H9 (cell line): ENCODE measurements around the gene SHANK1. TPM values are rescaled to one million over a fixed set of nuclear protein-coding genes. Genes with fewer than 3 reads are reported as not detected.

Experiments used
- DNase-seq: peaks from one replicate; pipeline ENCODE4 v3.0.0-alpha.2; 2017
- H2AFZ ChIP-seq: one replicate; pipeline ENCODE4 v1.6.1; 2013; ENCODE audit warnings: mild to moderate bottlenecking, low read length, control low read depth, moderate library complexity
- H2AK5ac ChIP-seq: 2 replicates; pipeline ENCODE4 v1.6.1; 2013; ENCODE audit warnings: low read length, control low read depth, mixed read lengths; ENCODE audit not compliant: insufficient read length
- H2BK120ac ChIP-seq: one replicate; pipeline ENCODE4 v1.6.1; 2013; ENCODE audit warnings: low read depth, mild to moderate bottlenecking, low read length, control low read depth, inconsistent platforms; ENCODE audit not compliant: poor library complexity, severe bottlenecking
- H2BK12ac ChIP-seq: 2 replicates; pipeline ENCODE4 v1.6.1; 2013; ENCODE audit warnings: low read length, control low read depth, mixed read lengths, low read depth; ENCODE audit not compliant: insufficient read length
- H2BK15ac ChIP-seq: 2 replicates; pipeline ENCODE4 v1.6.1; 2013; ENCODE audit warnings: low read depth, low read length, control low read depth
- H2BK20ac ChIP-seq: one replicate; pipeline ENCODE4 v1.6.1; 2013; ENCODE audit warnings: low read depth, mild to moderate bottlenecking, low read length, control low read depth, inconsistent platforms; ENCODE audit not compliant: poor library complexity, severe bottlenecking
- H2BK5ac ChIP-seq: 2 replicates; pipeline ENCODE4 v1.6.1; 2013; ENCODE audit warnings: low read length, control low read depth, mixed read lengths; ENCODE audit not compliant: insufficient read length
- H3K14ac ChIP-seq: 2 replicates; pipeline ENCODE4 v1.6.1; 2013; ENCODE audit warnings: low read length, control low read depth; ENCODE audit not compliant: insufficient read depth
- H3K18ac ChIP-seq: 2 replicates; pipeline ENCODE4 v1.6.1; 2013; ENCODE audit warnings: low read depth, mild to moderate bottlenecking, mixed read lengths, low read length, control low read depth; ENCODE audit not compliant: insufficient read length
- H3K23ac ChIP-seq: 2 replicates; pipeline ENCODE4 v1.6.1; 2013; ENCODE audit warnings: low read length, control low read depth, mixed read lengths, low read depth; ENCODE audit not compliant: insufficient read length
- H3K23me2 ChIP-seq: 2 replicates; pipeline ENCODE4 v1.6.1; 2013; ENCODE audit warnings: low read depth, mild to moderate bottlenecking, mixed read lengths, low read length, control low read depth; ENCODE audit not compliant: insufficient read length, poor library complexity, severe bottlenecking
- H3K27ac ChIP-seq: 2 replicates; pipeline ENCODE4 v1.5.1; 2013; ENCODE audit warnings: low read length, control low read depth, mixed read lengths, low read depth; ENCODE audit not compliant: insufficient read length
- H3K27me3 ChIP-seq: 2 replicates; pipeline ENCODE4 v1.6.1; 2013; ENCODE audit warnings: low read length, control low read depth, inconsistent platforms; ENCODE audit not compliant: insufficient read depth
- H3K4ac ChIP-seq: 2 replicates; pipeline ENCODE4 v1.6.1; 2013; ENCODE audit warnings: low read depth, mild to moderate bottlenecking, control low read depth, inconsistent platforms, low read length, moderate library complexity
- H3K4me1 ChIP-seq: 2 replicates; pipeline ENCODE4 v1.6.1; 2013; ENCODE audit warnings: low read length, control low read depth, inconsistent platforms; ENCODE audit not compliant: insufficient read depth
- H3K4me2 ChIP-seq: 2 replicates; pipeline ENCODE4 v1.6.1; 2013; ENCODE audit warnings: low read length, control low read depth, mixed read lengths; ENCODE audit not compliant: insufficient read length, insufficient read depth
- H3K56ac ChIP-seq: 2 replicates; pipeline ENCODE4 v1.6.1; 2013; ENCODE audit warnings: low read depth, mild to moderate bottlenecking, mixed read lengths, low read length, control low read depth; ENCODE audit not compliant: insufficient read length
- H3K79me1 ChIP-seq: 2 replicates; pipeline ENCODE4 v1.6.1; 2013; ENCODE audit warnings: low read depth, mild to moderate bottlenecking, moderate library complexity, low read length, control low read depth, inconsistent platforms; ENCODE audit not compliant: insufficient read depth, poor library complexity, severe bottlenecking
- H3K79me2 ChIP-seq: 2 replicates; pipeline ENCODE4 v1.6.1; 2013; ENCODE audit warnings: low read length, control low read depth, inconsistent platforms; ENCODE audit not compliant: insufficient read depth
- H3K9ac ChIP-seq: 2 replicates; pipeline ENCODE4 v1.6.1; 2013; ENCODE audit warnings: low read length, control low read depth, mixed read lengths; ENCODE audit not compliant: insufficient read length; ENCODE audit errors: extremely low read depth
- H3K9me3 ChIP-seq: one replicate; pipeline ENCODE4 v1.6.1; 2013; ENCODE audit warnings: low read depth, low read length, inconsistent platforms; ENCODE audit not compliant: control insufficient read depth
- H3T11ph ChIP-seq: one replicate; pipeline ENCODE4 v1.6.1; 2013; ENCODE audit warnings: mild to moderate bottlenecking, low read length, control low read depth, inconsistent platforms
- H4K20me1 ChIP-seq: one replicate; pipeline ENCODE4 v1.6.1; 2013; ENCODE audit not compliant: control insufficient read depth, insufficient read length, insufficient read depth
- H4K5ac ChIP-seq: 2 replicates; pipeline ENCODE4 v1.6.1; 2013; ENCODE audit warnings: low read depth, mild to moderate bottlenecking, mixed read lengths, low read length, control low read depth; ENCODE audit not compliant: insufficient read length
- H4K8ac ChIP-seq: replicated peaks from 2 replicates; pipeline ENCODE4 v1.6.1; 2013; ENCODE audit warnings: low read length, control low read depth, mixed read lengths, low read depth; ENCODE audit not compliant: insufficient read length
- H4K91ac ChIP-seq: 2 replicates; pipeline ENCODE4 v1.6.1; 2013; ENCODE audit warnings: low read depth, mild to moderate bottlenecking, moderate library complexity, mixed read lengths, low read length, control low read depth; ENCODE audit not compliant: insufficient read length
- H3K27ac Mint-ChIP-seq, 3 experiments: 2 replicates in 2 of 3; 3 replicates in 1 of 3; pipeline ENCODE4 v1.8.0; 2020 to 2021; ENCODE audit warnings: mixed read lengths in 3 of 3, mild to moderate bottlenecking in 1 of 3, moderate library complexity in 1 of 3
- H3K27me3 Mint-ChIP-seq: 2 replicates; pipeline ENCODE4 v1.8.0; 2021; ENCODE audit warnings: low read depth, mild to moderate bottlenecking, moderate library complexity, mixed read lengths
- H3K36me3 Mint-ChIP-seq, 3 experiments: 2 replicates in 2 of 3; 3 replicates in 1 of 3; pipeline ENCODE4 v1.8.0; 2020 to 2021; ENCODE audit warnings: low read depth in 3 of 3, mixed read lengths in 3 of 3; ENCODE audit not compliant: insufficient read depth in 1 of 3
- H3K4me1 Mint-ChIP-seq, 2 experiments: 2 replicates each; pipeline ENCODE4 v1.8.0; 2020; ENCODE audit warnings: mixed read lengths in 2 of 2
- H3K4me3 Mint-ChIP-seq, 2 experiments: 2 replicates in 1 of 2; 3 replicates in 1 of 2; pipeline ENCODE4 v1.8.0; 2020 to 2021; ENCODE audit warnings: mild to moderate bottlenecking in 2 of 2, mixed read lengths in 2 of 2, moderate library complexity in 1 of 2
- H3K9me3 Mint-ChIP-seq, 2 experiments: 2 replicates in 1 of 2; 3 replicates in 1 of 2; pipeline ENCODE4 v1.8.0; 2020; ENCODE audit warnings: mild to moderate bottlenecking in 2 of 2, mixed read lengths in 2 of 2, moderate library complexity in 1 of 2
- CTCF ChIP-seq: fragments of 200-600 bp; sonication (generic); conservative IDR thresholded peaks from 3 replicates; pipeline ENCODE4 v1.8.0; 2021; ENCODE audit warnings: antibody characterized with exemption, mild to moderate bottlenecking
- WGBS: extraction: QIAGEN DNeasy Blood & Tissue Kit; methylation state at CpG from one replicate; pipeline ENCODE4 v1.1.7; 2013; ENCODE audit warnings: missing lambda C conversion rate, low lambda C conversion rate, mixed read lengths; ENCODE audit not compliant: insufficient read length; ENCODE audit errors: extremely low coverage; 5-methylcytosine and 5-hydroxymethylcytosine counted together
- total RNA-seq: library from RNA; stranded (reverse); gene quantifications from 2 replicates; pipeline ENCODE4 v1.2.1, GENCODE V29; 2021

Gene SHANK1
- total RNA-seq, 1 experiment from 2014 or later = 1.7 TPM

GRCh38 chr19:50725911-50726230, 6.3 kb upstream of the SHANK1 start:
- Histone ChIP-seq H3K9me3 (no peaks in the 10 kb centered on the region), H2BK20ac (no peak overlapping the region), H3K18ac (no peak overlapping the region), H2AFZ (no peak overlapping the region), H3T11ph (no peak overlapping the region), H4K5ac (no peak overlapping the region), H3K23ac (no peak overlapping the region), H4K91ac (no peak overlapping the region), H3K27ac (no peak overlapping the region), H3K23me2 (no peaks in the 10 kb centered on the region), H3K79me1 (no peaks in the 10 kb centered on the region), H2AK5ac (no peak overlapping the region), H2BK120ac (no peak overlapping the region), H3K9ac (peak overlapping the region; percentile 15), H3K56ac (no peak overlapping the region), H4K8ac (no peak overlapping the region), H3K4me1 (no peaks in the 10 kb centered on the region; the same call in 1 of the 2 replicates), H3K14ac (no peak overlapping the region), H2BK12ac (no peak overlapping the region), H3K4ac (no peak overlapping the region), H3K27me3 (no peaks in the 10 kb centered on the region; the same call in 1 of the 2 replicates), H2BK15ac (no peak overlapping the region), H2BK5ac (no peak overlapping the region), H3K4me2 (peak overlapping the region; percentile 52), H3K79me2 (no peaks in the 10 kb centered on the region), H4K20me1 (no peaks in the 10 kb centered on the region)
- H3K4me1 Mint-ChIP-seq = peaks cover 33 to 52% of the 10 kb centered on the region in 2 experiments
- peak overlapping the region in 1 of 3 experiments; percentile 76; a peak in 1 of 7 replicates for H3K27ac Mint-ChIP-seq
- H3K36me3 Mint-ChIP-seq = no peaks in the 10 kb centered on the region; a peak in 2 of 7 replicates
- peaks cover 62% of the 10 kb centered on the region for H3K27me3 Mint-ChIP-seq
- no peaks in the 10 kb centered on the region for H3K9me3 Mint-ChIP-seq
- WGBS = no CpG with 5 or more reads among the region's 9 CpGs
- DNase-seq = no peak
- peak overlapping the region; percentile 81 to 94 for H3K4me3 Mint-ChIP-seq
- no peak for TF ChIP-seq CTCF
